Astrocyte of the spinal cord (primary cell): ENCODE measurements around the gene NCF4.

Experiments
- DNase-seq: peaks from one replicate; pipeline ENCODE4 v3.0.0; 2011; ENCODE audit warnings: low read depth, low spot score
- H3K4me3 ChIP-seq: 2 replicates; pipeline ENCODE4 v1.5.1; 2011; ENCODE audit warnings: low read depth, mild to moderate bottlenecking, low read length, moderate library complexity
- CTCF ChIP-seq: IDR thresholded peaks from 2 replicates; pipeline ENCODE4 v1.5.1; 2012; ENCODE audit warnings: low read depth, mild to moderate bottlenecking, low read length, inconsistent platforms
- in situ Hi-C: cut with HindIII; loops from 2 replicates; pipeline ENCODE4 v1.10.0; 2017; ENCODE audit warnings: low sequenced_read_pairs

The NCF4 gene

DNA sequence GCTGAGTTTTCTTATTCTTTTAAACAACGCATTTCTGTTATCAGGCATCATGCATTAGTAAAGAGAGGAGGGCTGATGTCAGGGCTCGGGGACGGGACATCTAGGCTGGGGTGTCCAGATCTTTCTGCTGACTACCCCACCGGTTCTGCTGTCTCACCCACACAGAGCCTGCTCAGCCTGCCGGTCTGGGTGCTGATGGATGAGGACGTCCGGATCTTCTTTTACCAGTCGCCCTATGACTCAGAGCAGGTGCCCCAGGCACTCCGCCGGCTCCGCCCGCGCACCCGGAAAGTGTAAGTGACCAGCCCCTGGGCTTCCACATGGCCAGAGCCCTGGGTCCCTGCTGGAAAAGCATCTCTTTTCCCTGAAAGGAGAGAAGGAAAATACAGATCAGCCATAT is 9.4 kb downstream of the NCF4 start:
- in situ Hi-C loops = no loop called here

GRCh38 chr22:36871669-36872081 is 10.9 kb downstream of the NCF4 start:
- H3K4me3 ChIP-seq = no peak overlapping the region
- in situ Hi-C loops = no loop called here
- TF ChIP-seq CTCF = no peak
- DNase-seq = no peak

More for the DNA sequence above, 9.4 kb downstream of the NCF4 start:
- no peak for DNase-seq
- no peak for TF ChIP-seq CTCF
- H3K4me3 ChIP-seq = no peak overlapping the region

DNA sequence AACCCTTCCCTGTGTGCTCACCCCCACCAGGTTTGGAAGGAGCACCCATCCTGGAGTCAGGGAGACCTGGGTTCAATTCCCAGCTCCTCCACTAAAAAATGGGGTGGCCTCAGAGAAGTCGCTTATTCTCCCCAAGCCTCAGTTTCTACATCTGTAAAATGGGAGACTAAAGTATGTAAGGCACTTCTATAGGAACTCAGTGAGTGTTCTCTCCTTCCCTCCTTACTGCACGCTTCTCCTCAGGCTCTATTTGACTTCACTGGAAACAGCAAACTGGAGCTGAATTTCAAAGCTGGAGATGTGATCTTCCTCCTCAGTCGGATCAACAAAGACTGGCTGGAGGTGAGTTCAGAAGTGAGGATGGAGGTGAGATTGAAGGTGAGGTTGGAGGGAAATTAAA is 11.3 kb downstream of the NCF4 start:
- in situ Hi-C loops = no loop called here
- no peak for TF ChIP-seq CTCF
- H3K4me3 ChIP-seq = no peak overlapping the region
- no peak for DNase-seq

DNA sequence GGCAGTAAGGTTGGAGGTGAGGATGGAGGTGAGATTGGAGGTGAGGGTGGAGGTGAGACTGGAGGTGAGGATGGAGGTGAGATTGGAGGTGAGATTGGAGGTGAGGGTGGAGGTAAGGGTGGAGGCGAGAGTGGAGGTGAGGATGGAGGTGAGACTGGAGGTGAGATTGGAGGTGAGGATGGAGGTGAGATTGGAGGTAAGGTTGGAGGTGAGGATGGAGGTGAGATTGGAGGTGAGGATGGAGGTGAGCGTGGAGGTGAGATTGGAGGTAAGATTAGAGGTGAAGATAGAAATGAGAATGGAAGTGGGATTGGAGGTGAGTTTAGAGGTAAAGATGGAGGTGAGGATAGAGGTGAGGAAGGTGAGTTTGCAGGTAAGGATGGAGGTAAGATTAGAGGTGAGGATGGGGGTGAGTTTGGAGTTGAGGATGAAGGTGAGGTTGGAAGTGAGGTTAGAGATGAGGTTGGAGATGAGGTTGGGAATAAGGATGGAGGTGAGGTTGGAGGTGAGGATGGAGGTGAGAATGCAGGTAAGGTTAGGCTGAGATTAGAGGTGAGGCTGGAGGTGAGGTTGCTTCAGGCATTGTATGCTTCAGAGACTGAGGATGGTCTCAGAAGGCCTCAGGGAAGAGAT is 12.2 kb downstream of the NCF4 start:
- DNase-seq = no peak
- H3K4me3 ChIP-seq = no peak overlapping the region
- no peak for TF ChIP-seq CTCF
- in situ Hi-C loops = no loop called here

- no peak overlapping the region for H3K4me3 ChIP-seq
- TF ChIP-seq CTCF = peak; percentile 52
- peak; percentile 20 for DNase-seq
- in situ Hi-C loops = no loop called here
Observed at GRCh38 chr22:36873614-36874308, 13.0 kb downstream of the NCF4 start.

DNA sequence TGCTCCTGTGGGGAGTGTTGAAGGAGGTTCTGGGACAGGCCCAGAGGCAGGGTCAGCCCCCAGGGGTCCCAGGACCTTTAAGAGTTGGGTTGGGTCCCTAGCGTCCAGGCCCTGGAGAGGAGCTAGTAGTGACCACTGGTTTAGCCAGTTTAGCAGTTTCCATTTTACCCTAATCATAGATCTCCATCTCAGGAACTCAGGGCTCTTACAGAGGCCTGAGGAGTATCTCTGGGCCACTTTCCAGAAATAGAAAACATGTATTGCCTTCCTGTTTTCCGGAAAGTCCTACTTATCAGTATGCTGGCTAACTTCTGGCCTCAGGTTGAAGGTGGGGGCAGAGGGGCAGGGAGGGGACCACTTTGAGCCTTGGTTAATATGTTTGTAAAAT is 13.5 kb downstream of the NCF4 start:
- no peak overlapping the region for H3K4me3 ChIP-seq
- in situ Hi-C loops = no loop called here
- TF ChIP-seq CTCF = no peak

More for the DNA sequence above, 13.5 kb downstream of the NCF4 start:
- DNase-seq = no peak
